Mammary epithelial cell (primary cell): ENCODE measurements around the gene PACSIN3.

ENCODE experiments used
- CTCF ChIP-seq, 2 donors: IDR thresholded peaks in 1 of 2; conservative IDR thresholded peaks in 1 of 2; 2 replicates each; pipeline ENCODE4 v1.5.1; 2011 to 2012; ENCODE audit warnings: inconsistent platforms in 2 of 2, low read length in 2 of 2, mild to moderate bottlenecking in 2 of 2, control low read depth in 1 of 2, low read depth in 1 of 2; ENCODE audit not compliant: insufficient read depth in 1 of 2; ENCODE audit errors: extremely low read depth in 1 of 2
- EZH2 ChIP-seq: IDR thresholded peaks from 2 replicates; pipeline ENCODE4 v1.6.1; 2012; ENCODE audit warnings: low read length, inconsistent platforms, borderline replicate concordance

- no peak for TF ChIP-seq CTCF (conservative IDR thresholded peaks at IDR 0.05 in 1 of 2, IDR thresholded peaks at IDR 0.05 in 1 of 2; ENCODE audit: extremely low read depth in 1 of 2, insufficient read depth in 1 of 2, low read depth in 1 of 2, low read length in 2 of 2)
- TF ChIP-seq EZH2, result no peak
These were observed 16.3 kb upstream of the PACSIN3 start for GRCh38 chr11:47202576-47202975.
